ENCODE data around the gene LDB1. TPM values are rescaled to one million over a fixed set of nuclear protein-coding genes. Genes with fewer than 3 reads are reported as not detected.

Gene LDB1
- total RNA-seq, 1 donor from 2014 or later, result 38.0 TPM

GRCh38 chr10:102135956-102136526, 15.9 kb upstream of the LDB1 start:
- DNase-seq (ENCODE audit: low spot score), result no peak

- no peak for DNase-seq (ENCODE audit: low spot score)
Measured at GRCh38 chr10:102134416-102134815, 14.2 kb upstream of the LDB1 start.

DNA sequence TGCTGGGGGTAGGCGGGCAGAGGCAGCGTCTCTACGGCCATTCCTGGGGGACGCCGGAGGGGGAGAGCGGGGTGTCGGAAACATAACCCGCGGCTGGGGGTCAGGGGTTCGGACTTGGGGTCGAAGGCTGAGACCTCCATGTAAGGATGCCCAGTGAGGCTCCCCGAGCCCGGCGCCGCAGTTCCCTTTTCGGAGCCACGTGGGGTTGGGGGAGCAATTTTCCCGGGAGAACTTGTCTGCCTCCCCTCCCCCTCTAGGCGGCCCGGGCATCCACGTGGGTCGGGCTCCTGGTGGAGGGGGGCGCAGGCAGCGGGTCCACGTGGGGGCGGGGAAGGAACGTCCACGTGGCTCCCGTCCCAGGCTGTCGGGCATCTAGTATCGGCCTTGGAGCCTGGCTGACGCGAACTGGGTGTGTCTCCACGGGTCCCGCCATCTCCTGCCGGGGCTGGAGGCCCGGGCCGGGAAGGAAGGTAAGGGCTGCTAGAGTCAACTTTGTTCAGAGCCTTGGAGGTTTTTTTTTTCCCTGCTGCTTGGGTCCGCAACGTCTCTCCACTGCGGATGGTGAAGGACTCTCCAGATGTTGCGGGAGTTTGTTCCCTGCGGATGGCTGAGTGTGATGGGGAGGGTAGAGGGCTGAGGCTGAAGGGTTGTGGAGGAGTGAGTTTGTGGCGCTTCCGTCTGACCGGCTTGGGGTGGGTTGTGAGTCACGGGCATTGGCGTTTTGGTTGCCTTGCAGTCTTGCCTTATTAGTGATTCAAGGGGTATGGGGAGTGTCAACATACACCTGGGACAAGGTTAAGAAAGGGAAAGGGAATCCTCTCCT, 13.4 kb upstream of the LDB1 start:
- DNase-seq (ENCODE audit: low spot score), result peak; percentile 79

- peak; percentile 100 for DNase-seq (ENCODE audit: low spot score)
Measured at GRCh38 chr10:102132563-102133372, 12.6 kb upstream of the LDB1 start, which contains the start of gene PPRC1. Gene PPRC1, plus strand, starts transcription at chr10:102133040. Its CDS starts 29 bp downstream, at chr10:102133069.

DNA sequence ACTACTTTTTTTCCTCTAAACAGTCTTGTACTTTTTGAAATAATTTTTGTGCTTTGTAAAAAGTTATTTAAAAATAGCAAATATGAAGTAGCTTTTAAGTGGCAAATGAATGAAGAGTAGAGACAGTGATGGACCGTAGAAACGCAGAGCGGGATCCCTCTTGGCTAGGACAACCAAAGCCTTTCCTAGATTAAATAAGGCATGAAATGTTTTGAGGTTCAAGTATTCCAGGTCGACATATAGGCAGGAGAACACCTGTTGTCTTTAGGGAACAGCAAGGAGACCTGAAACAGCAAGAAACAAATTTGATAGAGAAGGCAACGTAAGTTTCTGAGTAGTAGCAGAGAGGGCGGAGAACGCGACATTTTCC, 12.0 kb upstream of the LDB1 start:
- DNase-seq (ENCODE audit: low spot score), result no peak

GRCh38 chr10:102131286-102132170, 11.4 kb upstream of the LDB1 start:
- DNase-seq (ENCODE audit: low spot score), result no peak

DNA sequence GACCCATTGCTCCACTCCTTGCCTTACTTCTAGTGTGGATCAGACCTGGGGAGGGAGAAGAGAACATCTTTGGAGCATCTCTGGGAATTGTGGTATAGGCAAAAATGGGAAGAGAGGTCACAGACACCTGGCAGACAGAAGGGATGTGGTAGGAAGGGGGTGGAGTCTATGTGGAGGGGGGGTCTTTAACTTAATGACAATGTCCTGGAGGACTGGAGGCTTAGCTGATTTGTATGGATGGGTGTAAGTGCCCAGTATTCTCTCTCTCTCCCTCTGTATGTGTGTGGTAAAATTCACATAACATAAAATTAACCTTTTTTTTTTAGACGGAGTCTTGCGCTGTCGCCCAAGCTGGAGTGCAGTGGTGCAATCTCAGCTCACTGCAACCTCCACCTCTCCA, 3.1 kb upstream of the LDB1 start:
- DNase-seq (ENCODE audit: low spot score), result no peak

DNA sequence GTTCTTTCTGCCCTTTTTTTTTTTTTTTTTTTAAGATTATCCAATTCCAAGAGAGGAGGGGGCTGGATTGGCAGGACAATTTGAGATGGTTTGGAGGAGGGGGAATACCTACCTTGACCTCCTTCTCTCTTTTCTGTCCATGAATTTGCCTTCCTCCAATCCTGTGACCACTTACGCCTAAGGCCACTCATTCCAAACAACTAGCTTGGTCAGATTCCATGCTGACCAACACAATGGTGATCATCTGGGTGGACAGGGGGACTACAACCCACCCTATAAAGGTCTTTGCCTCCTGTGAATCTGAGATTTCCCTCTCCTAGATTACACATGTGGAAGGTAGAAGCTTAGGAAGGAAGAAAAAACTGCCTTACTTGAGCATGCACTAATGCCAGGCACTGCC, 2.3 kb upstream of the LDB1 start:
- no peak for DNase-seq (ENCODE audit: low spot score)

GRCh38 chr10:102121739-102122372, 1.7 kb upstream of the LDB1 start:
- peak; percentile 86 for DNase-seq (ENCODE audit: low spot score)

DNA sequence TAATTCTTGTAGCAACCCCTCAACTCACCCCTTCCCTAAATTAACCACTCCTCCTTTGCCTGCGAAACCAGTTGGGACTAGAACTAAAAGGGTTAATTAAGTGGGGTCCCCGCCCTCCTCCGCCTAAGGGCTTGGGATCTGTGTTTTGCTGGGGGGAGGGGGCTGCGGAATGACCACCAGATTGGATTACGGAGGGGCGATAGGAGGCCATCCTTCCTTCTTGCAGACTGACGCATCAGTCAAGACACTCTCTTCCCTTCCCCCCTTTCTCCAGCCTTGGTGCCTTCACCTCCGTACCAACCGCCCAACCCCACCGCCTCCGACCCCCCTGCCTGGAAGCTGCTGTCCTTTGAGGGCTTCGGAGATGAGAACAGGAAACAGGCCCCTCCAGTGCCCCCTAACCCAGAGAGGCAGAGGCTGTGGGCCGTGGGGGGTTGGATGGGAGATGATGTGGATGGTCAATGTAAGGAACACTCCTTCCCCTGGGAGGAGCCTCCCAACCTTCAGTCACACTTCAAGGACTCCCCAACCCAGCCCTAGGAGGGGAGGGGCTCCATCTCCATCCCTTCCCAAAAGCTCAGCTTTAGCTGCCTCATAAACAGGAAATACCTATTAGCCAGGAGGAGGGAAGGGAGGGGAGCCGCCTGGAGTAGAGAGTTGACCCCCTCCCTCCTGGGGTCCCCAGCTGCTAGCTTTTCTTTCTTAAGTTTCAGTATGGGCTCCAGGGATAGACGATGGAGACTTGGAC, 997 bp upstream of the LDB1 start:
- peak; percentile 99 for DNase-seq (ENCODE audit: low spot score)

DNA sequence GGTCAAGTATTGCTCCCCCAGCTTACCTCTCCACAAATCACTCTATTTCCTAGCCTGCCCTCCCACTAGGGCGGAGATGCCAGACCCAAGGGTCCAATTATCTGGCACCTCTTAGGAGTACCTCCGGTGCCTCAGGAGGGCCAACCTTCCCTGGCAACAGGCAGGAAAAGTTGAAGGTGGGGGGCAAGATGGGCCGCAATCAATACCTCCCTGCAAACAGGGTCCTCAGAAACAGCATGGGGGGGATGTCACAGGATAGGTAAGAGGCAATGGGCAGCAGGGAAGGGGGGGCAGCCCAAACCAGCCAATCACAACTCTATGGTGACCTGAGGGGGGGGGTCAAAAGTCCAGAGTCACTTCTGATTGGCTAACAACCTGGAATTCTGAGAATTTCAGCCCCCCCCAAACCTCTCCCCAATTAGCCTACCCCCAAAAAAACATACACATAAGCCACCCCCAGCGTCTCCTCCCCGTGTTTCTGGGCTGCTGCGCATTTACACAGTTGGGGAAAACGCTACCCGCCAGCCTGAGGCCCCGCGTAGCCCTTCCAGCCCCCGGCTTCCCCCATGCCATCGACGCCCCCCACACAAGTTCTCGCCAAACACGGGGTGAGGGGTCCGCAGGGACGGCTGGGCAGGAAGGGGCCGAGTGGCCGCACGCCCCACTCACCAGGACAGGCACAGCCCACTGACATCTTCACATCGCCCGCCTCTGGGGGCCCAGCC, 589 bp downstream of the LDB1 start:
- peak; percentile 86 for DNase-seq (ENCODE audit: low spot score)

- peak; percentile 55 for DNase-seq (ENCODE audit: low spot score)
Measured at GRCh38 chr10:102118867-102119266, 1.3 kb downstream of the LDB1 start.

DNA sequence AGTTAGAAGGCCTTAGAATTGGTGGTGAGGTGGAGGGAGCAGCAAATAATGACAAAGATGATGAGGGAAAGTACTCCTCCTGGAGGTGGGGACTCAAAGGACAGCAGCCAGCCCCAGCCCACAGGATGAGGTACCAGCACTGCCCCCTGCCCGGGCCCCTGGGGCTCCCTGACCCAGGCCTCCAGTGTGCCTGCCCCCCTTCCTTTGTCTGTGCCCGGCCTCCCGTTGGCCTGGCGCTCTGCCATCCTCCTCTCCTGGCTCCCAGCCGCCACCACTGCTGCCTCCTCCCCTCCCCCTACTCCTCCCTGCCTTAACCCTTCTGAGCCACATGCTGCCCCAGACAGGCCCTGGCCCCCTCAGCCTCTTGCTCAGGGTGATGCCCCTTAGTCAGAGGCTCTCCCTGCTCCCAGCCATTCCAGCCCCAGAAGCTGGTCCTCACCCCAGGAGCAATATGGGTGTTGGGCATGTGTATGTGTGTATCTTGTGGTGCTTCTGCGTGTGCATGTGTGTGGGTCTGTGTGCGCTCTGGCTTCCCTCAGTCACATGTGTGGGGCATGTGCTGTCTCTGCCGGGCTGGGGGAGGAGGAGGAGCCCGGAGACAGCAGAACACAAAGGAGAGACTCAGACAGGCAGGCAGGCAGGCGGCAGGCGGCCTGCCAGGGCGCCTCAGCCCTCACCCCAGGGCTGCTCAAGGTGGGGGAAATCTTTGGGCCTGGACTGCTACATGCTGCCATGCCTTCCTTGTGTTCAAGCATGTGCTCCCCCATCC, 2.6 kb downstream of the LDB1 start:
- peak; percentile 96 for DNase-seq (ENCODE audit: low spot score)

- DNase-seq (ENCODE audit: low spot score), result no peak
Measured at GRCh38 chr10:102116656-102117055, 3.5 kb downstream of the LDB1 start.

DNA sequence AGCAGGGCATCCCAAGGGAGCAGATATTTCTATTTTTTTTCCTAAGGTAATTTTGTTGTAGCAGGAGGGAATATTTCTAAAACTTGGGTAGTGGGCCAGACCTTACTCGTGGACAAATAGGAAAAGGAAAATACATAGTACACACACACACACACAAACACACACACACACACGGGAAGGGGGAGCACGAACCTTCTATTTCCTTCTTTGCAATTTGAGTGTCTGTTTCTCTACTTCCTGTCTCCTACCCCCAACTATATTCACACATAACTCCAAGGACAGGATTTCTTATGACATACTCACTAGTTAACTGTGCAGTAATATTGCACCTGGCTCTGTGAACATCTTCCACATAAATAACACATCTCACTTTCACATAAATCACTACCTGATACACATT, 4.4 kb downstream of the LDB1 start:
- no peak for DNase-seq (ENCODE audit: low spot score)

DNA sequence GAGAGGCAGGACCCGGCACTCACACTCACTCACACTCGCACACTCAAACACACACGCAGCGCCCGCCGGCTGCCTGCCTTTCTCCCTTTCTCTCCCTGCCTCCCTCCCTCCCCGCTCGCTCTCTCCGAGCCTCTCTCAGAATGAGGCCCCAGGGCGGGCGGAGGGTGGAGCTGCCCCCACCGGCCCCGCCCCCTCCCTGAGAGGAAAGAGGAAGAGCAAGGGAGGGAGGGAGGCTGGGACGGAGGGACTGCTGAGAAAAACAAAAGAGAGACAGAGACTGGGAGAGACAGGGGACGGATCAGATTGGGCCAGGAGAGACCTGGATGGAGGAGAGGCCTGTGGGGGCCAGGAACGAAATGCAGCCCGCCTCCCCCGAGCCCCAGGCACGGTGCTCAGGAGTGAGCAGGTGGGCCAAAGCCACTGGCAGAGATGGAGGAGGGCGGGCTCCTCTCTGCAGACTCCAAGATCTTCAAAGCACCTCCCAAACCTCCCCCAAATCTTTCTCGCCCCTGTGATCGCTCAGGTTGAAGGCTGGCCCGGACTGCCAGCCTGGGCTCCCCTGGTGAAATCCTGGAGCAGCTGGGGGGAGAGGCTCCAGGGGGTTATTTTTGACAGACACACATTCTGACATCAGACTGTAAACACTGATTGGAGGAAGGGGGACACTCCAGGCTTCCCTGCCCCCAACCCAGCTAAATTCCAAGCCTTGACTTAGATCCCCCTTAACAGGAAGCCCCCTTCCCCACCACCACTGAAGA, 5.1 kb downstream of the LDB1 start:
- DNase-seq (ENCODE audit: low spot score), result peak; percentile 97

DNA sequence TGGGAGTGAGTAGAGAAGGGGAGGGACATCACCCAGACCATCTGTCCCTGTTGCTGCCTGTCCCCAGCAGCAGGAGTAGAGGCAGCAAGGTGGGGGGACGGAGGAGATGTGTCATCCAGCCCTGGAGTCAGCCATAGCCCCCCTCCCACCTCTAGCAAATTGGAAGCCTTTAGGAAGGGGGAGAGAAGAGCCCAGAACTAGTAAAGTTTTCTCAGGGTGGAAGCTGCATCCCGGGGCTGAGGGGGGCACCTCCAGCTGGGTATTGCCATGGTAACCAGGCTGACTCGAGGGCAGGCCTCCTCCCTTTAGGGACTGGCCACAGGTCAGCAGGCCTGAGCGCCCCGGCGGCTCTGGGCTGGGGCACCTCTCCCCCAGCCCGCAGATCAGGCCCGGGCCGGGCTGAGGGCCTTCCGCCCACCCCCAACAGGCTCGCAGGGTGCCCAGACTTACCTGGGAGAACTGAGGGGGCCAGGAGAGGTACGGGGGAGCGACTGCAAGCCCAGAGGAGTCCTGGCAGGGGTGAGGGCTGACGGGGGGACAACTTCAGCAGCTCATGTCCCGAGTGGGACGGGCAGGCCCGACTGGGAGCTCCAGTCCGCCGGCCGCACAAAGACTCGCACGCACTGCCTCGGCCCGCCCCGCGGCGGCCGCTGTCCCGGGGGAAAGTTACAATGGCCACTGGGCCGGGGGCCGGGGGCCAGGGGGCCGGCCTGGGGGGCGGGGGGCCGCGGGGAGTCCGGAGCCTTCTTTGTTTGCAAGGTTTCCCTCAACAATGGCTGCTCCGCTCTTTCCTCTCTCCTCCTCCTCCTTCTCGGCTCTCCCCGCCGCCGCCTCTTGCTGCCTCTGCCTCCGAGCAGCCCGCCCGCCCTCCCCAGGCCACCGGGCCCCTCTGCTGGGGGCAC, 6.0 kb downstream of the LDB1 start:
- DNase-seq (ENCODE audit: low spot score), result no peak
